ENCODE measurements around the gene SLC22A14. TPM values are rescaled to one million over a fixed set of nuclear protein-coding genes. Genes with fewer than 3 reads are reported as not detected.

SLC22A14 gene
- total RNA-seq, 1 experiment from 2014 or later, result 0.14 TPM

DNA sequence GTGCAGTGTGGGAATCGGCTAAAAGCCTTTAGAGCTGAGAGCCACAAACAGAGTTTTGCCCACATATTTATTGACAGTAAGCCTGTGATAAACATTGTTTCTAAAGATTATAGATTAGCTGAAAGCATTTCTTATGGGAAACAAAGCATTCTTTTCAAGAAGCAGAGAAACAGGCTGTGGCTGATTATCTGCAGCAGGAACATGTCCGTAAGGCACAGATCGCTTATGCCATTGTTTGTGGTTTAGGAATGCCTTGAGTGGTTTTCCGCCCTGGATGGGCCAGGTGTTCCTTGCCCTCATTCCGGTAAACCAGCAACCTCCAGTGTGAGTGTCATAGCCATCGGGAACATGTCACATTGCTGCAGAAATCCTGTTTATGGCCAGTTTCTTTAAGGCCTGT lies 76.9 kb downstream of the SLC22A14 start:
- intact Hi-C loops (cut with micrococcal nuclease; ENCODE audit: unreplicated experiment), result no loop called here
- H3K36me3 ChIP-seq (ENCODE audit: control insufficient read depth, insufficient read depth, low read length), result peaks cover 7% of the 10 kb centered on the region
- H3K27me3 ChIP-seq (replicated peaks; ENCODE audit: control insufficient read depth, insufficient read depth, low read length), result no peaks in the 10 kb centered on the region
- no peaks in the 10 kb centered on the region for H3K9me3 ChIP-seq
- H3K4me3 Mint-ChIP-seq (ENCODE audit: unreplicated experiment), result no peak overlapping the region
- H3K4me1 ChIP-seq, result no peaks in the 10 kb centered on the region
- H3K4me3 ChIP-seq (ENCODE audit: low read depth, low read length), result no peak overlapping the region
- H3K36me3 Mint-ChIP-seq (ENCODE audit: insufficient read depth, unreplicated experiment), result peaks cover 22% of the 10 kb centered on the region
- H3K9me3 Mint-ChIP-seq (ENCODE audit: unreplicated experiment), result no peaks in the 10 kb centered on the region
- no TSS peak for BruUV-seq (replicated peaks)
- DNase-seq, result no peak
- no peaks in the 10 kb centered on the region for H3K27me3 Mint-ChIP-seq (ENCODE audit: insufficient read depth, unreplicated experiment)
- TF ChIP-seq, protein P1, sequence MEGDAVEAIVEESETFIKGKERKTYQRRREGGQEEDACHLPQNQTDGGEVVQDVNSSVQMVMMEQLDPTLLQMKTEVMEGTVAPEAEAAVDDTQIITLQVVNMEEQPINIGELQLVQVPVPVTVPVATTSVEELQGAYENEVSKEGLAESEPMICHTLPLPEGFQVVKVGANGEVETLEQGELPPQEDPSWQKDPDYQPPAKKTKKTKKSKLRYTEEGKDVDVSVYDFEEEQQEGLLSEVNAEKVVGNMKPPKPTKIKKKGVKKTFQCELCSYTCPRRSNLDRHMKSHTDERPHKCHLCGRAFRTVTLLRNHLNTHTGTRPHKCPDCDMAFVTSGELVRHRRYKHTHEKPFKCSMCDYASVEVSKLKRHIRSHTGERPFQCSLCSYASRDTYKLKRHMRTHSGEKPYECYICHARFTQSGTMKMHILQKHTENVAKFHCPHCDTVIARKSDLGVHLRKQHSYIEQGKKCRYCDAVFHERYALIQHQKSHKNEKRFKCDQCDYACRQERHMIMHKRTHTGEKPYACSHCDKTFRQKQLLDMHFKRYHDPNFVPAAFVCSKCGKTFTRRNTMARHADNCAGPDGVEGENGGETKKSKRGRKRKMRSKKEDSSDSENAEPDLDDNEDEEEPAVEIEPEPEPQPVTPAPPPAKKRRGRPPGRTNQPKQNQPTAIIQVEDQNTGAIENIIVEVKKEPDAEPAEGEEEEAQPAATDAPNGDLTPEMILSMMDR (IDR thresholded peaks at IDR 0.05; ENCODE audit: insufficient read depth in 1 of 2, low read depth in 1 of 2, low read length in 1 of 2, severe bottlenecking in 1 of 2, unreplicated experiment in 1 of 2), result no peak
- POLR2A ChIA-PET, result no interaction called here
- CTCF ChIA-PET, result no interaction called here
- H3K4me1 Mint-ChIP-seq (ENCODE audit: low read depth, unreplicated experiment), result no peaks in the 10 kb centered on the region
- no peak overlapping the region for H3K27ac Mint-ChIP-seq (ENCODE audit: unreplicated experiment)

DNA sequence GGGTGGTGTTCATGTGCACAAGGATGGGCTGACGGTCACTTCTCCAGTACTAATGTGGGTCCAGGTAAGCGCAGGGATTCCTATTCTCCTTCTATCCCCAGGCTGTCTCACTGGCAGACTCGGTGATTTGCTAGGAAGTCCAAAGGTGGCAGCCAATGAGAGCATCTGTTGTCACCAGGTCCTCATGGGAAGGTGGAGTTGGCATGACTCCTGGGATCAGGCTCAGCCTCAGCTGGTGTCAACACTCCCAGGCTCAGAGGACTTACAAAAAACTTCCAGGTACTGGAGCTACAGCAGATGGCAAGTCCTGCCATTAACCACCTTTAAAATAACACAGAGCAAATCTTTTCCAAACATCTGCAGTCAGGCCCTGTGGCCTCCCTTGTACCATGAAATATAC lies 78.3 kb downstream of the SLC22A14 start:
- CTCF ChIA-PET, result no interaction called here
- no peaks in the 10 kb centered on the region for H3K4me1 Mint-ChIP-seq (ENCODE audit: low read depth, unreplicated experiment)
- TF ChIP-seq, protein P1 (IDR thresholded peaks at IDR 0.05; ENCODE audit: insufficient read depth in 1 of 2, low read depth in 1 of 2, low read length in 1 of 2, severe bottlenecking in 1 of 2, unreplicated experiment in 1 of 2), result no peak
- no peaks in the 10 kb centered on the region for H3K4me1 ChIP-seq
- no peak overlapping the region for H3K4me3 Mint-ChIP-seq (ENCODE audit: unreplicated experiment)
- peaks cover 20% of the 10 kb centered on the region for H3K36me3 Mint-ChIP-seq (ENCODE audit: insufficient read depth, unreplicated experiment)
- H3K27me3 Mint-ChIP-seq (ENCODE audit: insufficient read depth, unreplicated experiment), result no peaks in the 10 kb centered on the region
- no peak overlapping the region for H3K27ac Mint-ChIP-seq (ENCODE audit: unreplicated experiment)
- POLR2A ChIA-PET, result no interaction called here
- DNase-seq, result no peak
- intact Hi-C loops (cut with micrococcal nuclease; ENCODE audit: unreplicated experiment), result no loop called here
- peaks cover 5% of the 10 kb centered on the region for H3K36me3 ChIP-seq (ENCODE audit: control insufficient read depth, insufficient read depth, low read length)
- no TSS peak for BruUV-seq (replicated peaks)
- H3K27me3 ChIP-seq (replicated peaks; ENCODE audit: control insufficient read depth, insufficient read depth, low read length), result no peaks in the 10 kb centered on the region
- no peaks in the 10 kb centered on the region for H3K9me3 ChIP-seq
- H3K4me3 ChIP-seq (ENCODE audit: low read depth, low read length), result no peak overlapping the region
- H3K9me3 Mint-ChIP-seq (ENCODE audit: unreplicated experiment), result no peaks in the 10 kb centered on the region

DNA sequence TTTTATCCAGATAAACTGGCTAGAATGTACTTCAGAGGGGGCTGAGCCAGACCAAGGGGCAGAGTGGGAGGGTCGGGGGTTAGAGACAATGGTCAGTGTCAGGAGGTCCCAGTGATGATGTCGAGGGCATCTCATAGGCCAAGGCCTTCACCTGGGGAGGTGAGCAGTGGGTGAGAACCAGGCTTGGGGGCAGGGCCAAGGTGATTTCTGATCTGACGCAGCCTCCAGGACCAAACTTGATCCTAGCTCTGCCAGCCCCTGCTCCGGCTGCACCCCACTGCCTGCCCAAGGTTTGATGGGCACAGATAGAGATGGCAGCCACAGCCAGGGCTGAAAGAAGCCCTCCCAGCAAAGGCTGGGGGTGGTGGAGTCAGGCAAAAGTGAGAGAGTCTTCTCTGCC lies 79.4 kb downstream of the SLC22A14 start:
- H3K4me3 ChIP-seq (ENCODE audit: low read depth, low read length), result no peak overlapping the region
- H3K9me3 ChIP-seq, result no peaks in the 10 kb centered on the region
- DNase-seq, result no peak
- intact Hi-C loops (cut with micrococcal nuclease; ENCODE audit: unreplicated experiment), result no loop called here
- no peaks in the 10 kb centered on the region for H3K27me3 Mint-ChIP-seq (ENCODE audit: insufficient read depth, unreplicated experiment)
- no TSS peak for BruUV-seq (replicated peaks)
- H3K4me3 Mint-ChIP-seq (ENCODE audit: unreplicated experiment), result no peak overlapping the region
- no peaks in the 10 kb centered on the region for H3K4me1 Mint-ChIP-seq (ENCODE audit: low read depth, unreplicated experiment)
- no peaks in the 10 kb centered on the region for H3K9me3 Mint-ChIP-seq (ENCODE audit: unreplicated experiment)
- POLR2A ChIA-PET, result no interaction called here
- no peaks in the 10 kb centered on the region for H3K27me3 ChIP-seq (replicated peaks; ENCODE audit: control insufficient read depth, insufficient read depth, low read length)
- peaks cover 5% of the 10 kb centered on the region for H3K36me3 ChIP-seq (ENCODE audit: control insufficient read depth, insufficient read depth, low read length)
- H3K27ac Mint-ChIP-seq (ENCODE audit: unreplicated experiment), result no peak overlapping the region
- H3K4me1 ChIP-seq, result no peaks in the 10 kb centered on the region
- H3K36me3 Mint-ChIP-seq (ENCODE audit: insufficient read depth, unreplicated experiment), result peaks cover 18% of the 10 kb centered on the region
- TF ChIP-seq, protein P1 (IDR thresholded peaks at IDR 0.05; ENCODE audit: insufficient read depth in 1 of 2, low read depth in 1 of 2, low read length in 1 of 2, severe bottlenecking in 1 of 2, unreplicated experiment in 1 of 2), result no peak
- CTCF ChIA-PET, result no interaction called here

Measured in Caco-2 (cell line).